Lower leg skin (tissue), 3 donors: ENCODE measurements around the gene NLGN4X.

ENCODE experiments used
- CTCF ChIP-seq, 3 donors: fragments of 450-650 bp; IDR thresholded peaks; one replicate each; pipeline ENCODE4 v1.5.1; 2016; ENCODE audit warnings: antibody characterized with exemption in 3 of 3, mild to moderate bottlenecking in 3 of 3, moderate library complexity in 2 of 3
- POLR2A ChIP-seq, 2 donors: fragments of 450-650 bp; IDR thresholded peaks; one replicate each; pipeline ENCODE4 v1.6.1; 2016 to 2017; ENCODE audit warnings: antibody characterized with exemption in 2 of 2, mild to moderate bottlenecking in 1 of 2, moderate library complexity in 1 of 2

- TF ChIP-seq CTCF (IDR thresholded peaks at IDR 0.05) (no peak), POLR2A (IDR thresholded peaks at IDR 0.05) (no peak)
Measured at GRCh38 chrX:5891378-5891777, 337.3 kb downstream of the NLGN4X start.
